Fibroblast of upper back skin (primary cell): ENCODE results near the gene CYLD.

ENCODE experiments used
- DNase-seq: peaks from one replicate; pipeline ENCODE4 v3.0.0-alpha.2; 2013

CYLD gene

DNA sequence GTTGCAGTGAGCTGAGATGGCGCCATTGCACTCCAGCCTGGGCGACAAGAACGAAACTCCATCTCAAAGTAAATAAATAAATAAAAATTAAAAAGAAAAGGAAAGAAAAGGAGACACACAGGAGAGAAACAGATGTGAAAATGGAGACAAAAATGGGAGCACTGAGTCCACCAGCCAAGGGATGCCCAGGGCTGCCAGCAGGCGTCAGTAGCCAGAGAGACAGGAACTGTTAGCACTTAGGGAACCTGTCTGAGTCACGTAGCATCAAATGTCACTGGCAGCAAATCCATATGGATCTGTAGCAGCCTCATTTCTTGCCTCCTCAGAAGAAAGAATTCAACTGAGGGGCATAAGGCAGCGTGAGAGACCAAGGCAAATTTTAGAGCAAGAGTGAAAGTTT lies 79.7 kb downstream of the CYLD start:
- DNase-seq, result no peak

DNA sequence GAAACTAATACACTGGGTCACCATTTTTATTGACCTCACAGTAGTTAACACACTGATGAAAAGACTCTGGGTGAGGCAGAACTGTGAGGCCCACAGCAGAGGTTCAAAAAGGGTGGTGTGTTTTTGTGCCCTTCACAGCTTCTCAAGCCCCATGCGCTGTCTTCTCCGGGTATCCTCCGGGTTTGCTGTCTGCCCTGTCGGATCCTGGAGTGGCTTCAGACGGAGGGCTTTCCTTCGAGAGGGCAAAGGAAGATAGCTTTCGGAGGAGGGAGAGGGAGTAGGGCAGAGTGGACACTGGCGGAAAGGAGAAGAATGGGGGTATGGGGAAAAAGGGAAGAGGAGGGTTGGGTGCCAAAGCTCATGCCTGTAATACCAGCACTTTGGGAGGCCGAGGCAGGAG lies 80.8 kb downstream of the CYLD start:
- DNase-seq, result no peak

GRCh38 chr16:50826797-50827316 lies 85.0 kb downstream of the CYLD start:
- DNase-seq, result no peak

GRCh38 chr16:50828164-50828702 lies 86.3 kb downstream of the CYLD start:
- DNase-seq, result no peak

DNA sequence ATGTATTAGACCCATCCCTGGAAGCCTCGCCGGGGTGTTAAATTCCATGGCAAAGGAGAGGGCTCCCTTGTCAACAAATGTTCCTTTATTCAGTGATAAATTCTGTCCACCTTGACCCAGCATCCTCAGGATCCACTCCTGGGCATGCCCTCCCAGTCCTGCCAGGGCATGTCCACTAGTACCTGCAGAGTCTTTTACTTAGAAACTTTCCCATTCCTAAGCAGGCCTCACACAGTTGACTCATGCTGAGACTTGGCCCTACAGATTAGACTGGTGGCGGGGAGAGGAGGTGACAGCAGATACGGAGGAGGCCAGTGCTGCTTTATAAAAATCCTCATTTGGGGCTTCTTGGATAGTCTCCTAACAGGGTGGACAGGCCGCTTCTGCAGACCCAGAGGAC lies 88.8 kb downstream of the CYLD start:
- no peak for DNase-seq

DNA sequence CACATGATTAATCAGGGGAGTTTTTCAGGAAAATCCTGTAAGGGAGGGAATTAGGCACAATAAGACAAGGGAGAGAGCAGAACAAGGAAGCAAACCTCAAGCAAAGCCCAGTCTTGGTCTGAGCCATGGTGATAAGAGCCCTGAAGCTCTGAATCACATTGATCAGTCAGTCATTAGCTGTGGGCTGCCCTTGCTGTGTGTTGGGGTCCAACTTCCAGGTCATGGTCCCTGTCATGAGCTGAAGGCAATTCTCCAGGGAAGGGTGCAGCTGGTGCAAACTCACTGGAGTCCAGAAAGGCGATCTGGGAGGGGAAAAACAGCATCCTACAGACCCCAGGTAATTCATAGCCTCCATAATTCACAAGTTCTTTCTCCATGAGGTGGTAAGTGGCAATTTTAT lies 89.9 kb downstream of the CYLD start:
- DNase-seq, result no peak

DNA sequence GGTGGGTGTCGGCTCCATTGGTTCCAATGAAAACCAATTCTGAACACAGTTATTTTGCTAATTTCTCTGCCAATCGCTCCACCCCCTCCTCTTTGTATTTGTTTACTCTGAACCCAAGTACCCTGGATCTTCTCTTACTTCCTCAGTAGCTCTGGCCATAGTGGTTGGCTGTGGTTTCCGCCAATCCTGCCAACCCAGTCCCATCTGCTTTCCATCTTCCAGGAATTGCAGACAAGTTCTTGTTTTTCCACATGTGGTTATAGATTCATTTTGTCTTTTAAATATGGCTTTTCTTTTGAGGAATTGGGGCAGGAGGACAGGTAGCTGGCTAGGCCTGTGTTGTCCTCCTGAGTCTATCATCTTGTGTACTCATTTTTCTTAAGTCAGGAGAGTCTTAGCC lies 92.0 kb downstream of the CYLD start:
- DNase-seq, result no peak

- no peak for DNase-seq
Observed at GRCh38 chr16:50834701-50835100, 92.8 kb downstream of the CYLD start.

DNA sequence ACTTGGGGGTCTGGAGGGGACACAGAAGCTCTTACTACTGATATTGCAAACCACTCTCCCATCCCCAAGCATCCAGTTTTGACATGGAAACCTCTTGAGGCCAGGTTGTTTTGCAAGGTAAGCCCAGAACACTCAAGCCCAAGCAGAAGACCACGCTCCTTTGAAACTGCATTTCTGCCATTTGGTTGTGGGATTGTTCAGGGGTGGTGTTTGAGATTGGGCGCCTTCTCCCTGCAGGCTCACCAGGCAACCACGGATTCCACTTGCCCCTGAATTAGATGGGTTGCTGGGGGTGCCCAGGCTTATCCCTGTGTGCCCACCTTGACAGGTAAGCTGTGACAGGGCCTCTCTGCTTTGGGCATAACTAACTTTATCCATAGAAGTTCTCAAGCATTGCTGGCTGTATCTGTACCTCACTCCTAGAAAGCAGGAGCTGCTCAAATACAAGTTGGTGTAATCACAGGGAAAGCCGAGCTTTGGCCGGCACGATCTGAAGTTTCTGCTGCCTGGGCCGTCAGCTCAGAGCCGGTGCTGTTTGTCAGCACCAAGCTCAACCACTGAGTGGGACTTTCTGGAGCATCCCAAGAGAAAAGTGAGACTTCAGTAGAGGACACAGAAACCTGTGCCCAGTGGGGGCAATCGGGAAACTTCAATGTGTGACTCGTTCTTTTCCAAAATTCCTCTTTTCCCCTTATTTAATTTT lies 93.6 kb downstream of the CYLD start:
- no peak for DNase-seq

- no peak for DNase-seq
Observed at GRCh38 chr16:50836121-50836621, 94.3 kb downstream of the CYLD start.

DNA sequence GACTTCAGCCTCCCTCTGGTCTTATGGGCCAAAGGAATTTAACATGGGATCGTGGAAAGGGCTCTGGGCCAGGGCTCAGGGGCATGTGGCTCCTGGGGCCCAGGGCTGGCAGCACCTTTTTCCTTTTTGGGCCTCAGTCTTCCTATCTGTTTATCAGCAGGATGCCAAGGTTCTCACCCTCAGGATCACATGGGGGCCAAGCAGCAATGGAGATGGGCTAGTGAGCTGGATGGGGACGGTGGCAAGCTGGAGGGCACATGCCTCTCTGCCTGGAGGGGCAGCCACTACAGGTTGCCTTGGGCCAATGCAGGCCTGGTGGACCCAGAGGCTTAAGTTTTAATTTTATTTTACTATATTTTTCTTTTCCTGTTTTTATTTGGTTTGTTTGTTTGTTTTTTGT lies 95.4 kb downstream of the CYLD start:
- no peak for DNase-seq

DNA sequence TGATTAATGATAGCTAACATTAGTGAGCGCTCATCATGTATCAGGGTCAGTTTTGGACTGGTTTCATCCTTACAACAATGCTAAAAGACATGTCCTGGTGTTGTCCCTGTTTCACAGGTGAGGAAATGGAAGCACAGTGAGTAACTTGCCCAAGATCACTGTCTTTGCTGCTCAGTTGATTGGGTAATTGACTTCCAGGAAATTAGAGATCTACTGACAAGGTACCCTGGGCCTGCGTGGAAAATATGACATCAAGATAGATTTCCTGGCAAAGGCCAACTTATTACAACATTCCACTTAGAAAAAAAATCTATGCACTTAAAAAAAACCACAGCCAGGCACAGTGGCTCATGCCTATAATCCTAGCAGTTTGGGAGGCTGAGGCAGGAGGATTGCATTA lies 96.3 kb downstream of the CYLD start:
- no peak for DNase-seq

DNA sequence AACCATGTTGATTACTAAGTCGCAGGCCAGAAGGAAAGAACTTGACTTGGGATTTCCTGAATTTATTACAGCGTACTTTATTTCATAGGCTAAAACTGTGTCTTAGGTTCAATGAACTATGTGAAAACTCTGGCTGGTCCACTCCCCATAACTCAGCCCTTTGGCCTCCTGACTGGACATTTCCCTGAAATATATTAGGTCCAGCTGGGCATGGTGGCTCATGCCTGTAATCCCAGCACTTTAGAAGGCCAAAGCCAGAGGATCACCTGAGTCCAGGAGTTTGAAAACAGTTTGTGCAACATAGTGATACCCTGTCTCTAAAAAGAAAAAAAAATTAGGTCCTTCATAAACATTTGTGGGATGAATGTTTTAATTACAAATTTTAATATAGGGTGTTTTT lies 97.0 kb downstream of the CYLD start:
- DNase-seq, result no peak

- DNase-seq, result no peak
Observed at GRCh38 chr16:50839356-50839755, 97.5 kb downstream of the CYLD start.

GRCh38 chr16:50839920-50840729 lies 98.2 kb downstream of the CYLD start:
- DNase-seq, result no peak

DNA sequence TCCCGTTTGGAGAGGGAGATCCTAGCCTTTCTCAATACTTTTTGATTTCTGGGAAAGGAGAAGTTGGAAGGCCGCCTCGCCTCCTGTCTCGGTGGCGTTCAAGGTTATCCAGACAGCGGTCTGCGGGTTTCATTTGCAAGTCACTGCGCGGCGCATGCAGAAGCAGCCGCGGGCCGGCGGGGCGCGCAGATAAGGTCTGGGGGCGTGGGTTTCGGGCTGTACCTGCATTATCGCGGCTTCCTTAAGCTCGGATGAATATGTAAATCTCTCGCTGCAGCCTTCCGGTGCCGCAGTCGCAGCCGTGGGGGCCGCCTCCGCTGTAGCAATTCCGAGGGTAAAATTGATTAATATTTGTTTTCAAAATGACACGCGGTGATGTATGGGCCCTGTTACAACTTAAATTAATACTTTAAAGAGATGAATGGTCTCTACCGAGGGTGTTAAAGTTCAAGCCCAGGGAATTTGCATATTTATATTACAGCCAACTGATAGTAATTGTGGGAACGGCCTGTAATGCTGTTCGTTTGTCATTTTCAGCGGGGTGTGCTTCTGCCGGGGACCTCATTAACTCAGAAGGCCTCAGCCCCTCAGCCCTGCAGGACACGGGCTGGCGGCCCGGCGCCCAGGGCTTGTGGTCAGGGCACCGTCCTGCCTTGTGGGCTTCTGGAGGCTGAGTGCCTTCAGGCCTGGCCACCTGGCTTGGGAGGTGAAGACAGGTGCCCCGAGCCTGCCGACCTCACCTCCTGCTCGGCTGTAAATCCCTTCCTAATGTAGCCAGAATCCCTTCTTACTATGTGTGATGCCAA lies 99.4 kb downstream of the CYLD start:
- DNase-seq, result no peak

GRCh38 chr16:50842013-50842505 lies 100.2 kb downstream of the CYLD start:
- DNase-seq, result no peak

DNA sequence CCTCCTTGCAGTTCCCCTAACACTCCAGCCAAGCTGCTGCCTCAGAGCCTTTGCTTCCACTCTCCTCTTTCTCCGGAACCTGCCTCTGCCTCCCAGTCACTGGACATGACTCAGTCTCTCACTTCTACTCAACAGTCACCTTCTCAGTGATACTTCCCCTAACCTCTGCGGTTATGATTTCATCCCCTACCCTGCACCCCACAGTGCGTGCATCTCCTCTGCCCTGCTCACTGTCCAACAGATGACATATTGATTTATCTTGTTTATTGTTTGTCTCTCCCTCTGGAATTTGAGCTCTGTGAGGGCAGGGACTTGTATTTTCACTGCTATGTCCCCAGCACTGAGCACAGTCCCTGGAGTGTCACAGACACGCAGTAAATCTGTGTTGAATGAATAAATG lies 100.7 kb downstream of the CYLD start:
- DNase-seq, result no peak

DNA sequence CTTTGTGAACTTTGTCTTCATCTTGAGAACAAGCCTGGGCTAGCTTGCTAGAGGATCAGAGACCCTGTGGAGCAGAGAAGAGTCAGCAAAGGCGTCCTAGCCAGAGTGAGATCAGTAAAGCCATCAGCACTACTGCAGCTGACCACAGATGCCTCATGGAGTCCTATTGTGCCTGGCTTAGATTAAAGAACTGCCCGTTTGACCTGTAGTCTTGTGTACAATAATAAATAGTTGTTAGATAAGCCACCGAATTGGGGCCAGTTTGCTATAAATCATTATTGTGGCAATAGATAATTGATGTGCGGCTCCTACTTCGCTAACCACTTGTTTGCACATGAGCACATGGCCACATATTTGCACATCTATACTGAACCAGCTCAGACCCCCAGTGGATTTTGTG lies 103.0 kb downstream of the CYLD start:
- DNase-seq, result no peak

GRCh38 chr16:50845296-50845695 lies 103.4 kb downstream of the CYLD start:
- DNase-seq, result no peak

DNA sequence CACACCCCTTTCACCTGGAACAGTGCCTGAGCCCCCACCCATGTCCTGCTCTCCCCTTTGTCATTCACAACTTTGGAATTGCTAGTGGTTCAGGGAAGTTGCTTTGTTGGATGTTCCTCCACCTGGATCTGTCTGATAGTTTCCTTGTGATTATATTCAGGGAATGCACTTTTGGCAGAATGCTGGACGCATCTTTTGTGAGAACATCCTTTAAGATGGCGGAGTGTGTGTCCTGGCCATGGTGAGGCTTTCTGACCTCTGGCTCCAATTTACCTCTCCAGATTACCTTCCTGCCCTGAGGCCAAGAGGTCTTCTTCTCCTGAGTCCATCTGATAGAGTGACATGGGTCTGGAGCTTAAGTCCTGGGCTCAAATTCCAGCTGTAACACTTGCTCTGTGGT lies 104.6 kb downstream of the CYLD start:
- DNase-seq, result no peak

GRCh38 chr16:50847166-50847565 lies 105.3 kb downstream of the CYLD start:
- no peak for DNase-seq
